Esophagus (tissue), 2 donors: ENCODE results near the gene GPR22. TPM values are rescaled to one million over a fixed set of nuclear protein-coding genes. Genes with fewer than 3 reads are reported as not detected.

Experiments
- H3K27ac ChIP-seq, 2 donors: one replicate each; pipeline ENCODE4 v1.5.1; 2013; ENCODE audit warnings: low read depth in 2 of 2, mild to moderate bottlenecking in 2 of 2, inconsistent platforms in 1 of 2, low read length in 1 of 2, moderate library complexity in 1 of 2
- H3K27me3 ChIP-seq, 2 donors: one replicate each; pipeline ENCODE4 v1.6.1; 2013; ENCODE audit warnings: low read length in 2 of 2, control low read depth in 1 of 2, mild to moderate bottlenecking in 1 of 2; ENCODE audit not compliant: insufficient read depth in 2 of 2, control insufficient read depth in 1 of 2
- H3K36me3 ChIP-seq, 2 donors: one replicate each; pipeline ENCODE4 v1.6.1; 2013; ENCODE audit warnings: low read length in 1 of 2; ENCODE audit not compliant: control insufficient read depth in 2 of 2, insufficient read depth in 2 of 2
- H3K4me1 ChIP-seq, 2 donors: one replicate each; pipeline ENCODE4 v1.6.1; 2013; ENCODE audit warnings: low read length in 1 of 2; ENCODE audit not compliant: control insufficient read depth in 2 of 2, insufficient read depth in 2 of 2
- H3K4me3 ChIP-seq, 2 donors: one replicate each; pipeline ENCODE4 v1.5.1; 2013; ENCODE audit warnings: low read length in 2 of 2, mild to moderate bottlenecking in 2 of 2, low read depth in 1 of 2, moderate library complexity in 1 of 2
- H3K9me3 ChIP-seq, 2 donors: one replicate each; pipeline ENCODE4 v1.6.1; 2013; ENCODE audit warnings: mild to moderate bottlenecking in 2 of 2, low read depth in 1 of 2, low read length in 1 of 2, moderate library complexity in 1 of 2; ENCODE audit not compliant: control insufficient read depth in 2 of 2, insufficient read depth in 1 of 2
- WGBS, 2 donors: extraction: QIAGEN DNeasy Blood & Tissue Kit; methylation state at CpG; one replicate each; pipeline ENCODE4 v1.1.7; 2013; 5-methylcytosine and 5-hydroxymethylcytosine counted together
- polyA plus RNA-seq, 2 donors: library from polyadenylated mRNA; stranded (reverse); fragments of 200-250 nt; gene quantifications; one replicate each; pipeline ENCODE4 v1.2.3, GENCODE V29; 2013
- donor health status: healthy with polysubstance abuse.
- donor health status: Bipolar disorder and iron deficiency.

The GPR22 gene
- polyA plus RNA-seq, 2 donors: not detected

- Histone ChIP-seq H3K9me3 (no peaks in the 10 kb centered on the region), H3K36me3 (no peaks in the 10 kb centered on the region), H3K4me3 (no peak overlapping the region), H3K4me1 (no peaks in the 10 kb centered on the region), H3K27me3 (no peaks in the 10 kb centered on the region), H3K27ac (no peak overlapping the region)
- WGBS, 2 donors: 76 to 79% methylated on average over 3 of the region's 3 CpGs
Observed at GRCh38 chr7:107471292-107472070, 1.6 kb downstream of the GPR22 start.

- H3K4me1 ChIP-seq: no peaks in the 10 kb centered on the region
- no peak overlapping the region for H3K27ac ChIP-seq
- no peak overlapping the region for H3K4me3 ChIP-seq
- 66 to 79% methylated on average over 3 of the region's 3 CpGs for WGBS, 2 donors
- no peaks in the 10 kb centered on the region for H3K36me3 ChIP-seq
- H3K9me3 ChIP-seq: no peaks in the 10 kb centered on the region
- H3K27me3 ChIP-seq: no peaks in the 10 kb centered on the region
Observed at GRCh38 chr7:107472116-107472515, 2.3 kb downstream of the GPR22 start.

GRCh38 chr7:107474104-107474521 is 4.3 kb downstream of the GPR22 start:
- H3K4me1 ChIP-seq: no peaks in the 10 kb centered on the region
- H3K36me3 ChIP-seq: no peaks in the 10 kb centered on the region
- H3K27ac ChIP-seq: no peak overlapping the region
- H3K4me3 ChIP-seq: no peak overlapping the region
- H3K27me3 ChIP-seq: no peaks in the 10 kb centered on the region
- no peaks in the 10 kb centered on the region for H3K9me3 ChIP-seq
- WGBS, 2 donors: 85% methylated on average over 5 of the region's 5 CpGs

GRCh38 chr7:107479303-107479702 is 9.4 kb downstream of the GPR22 start:
- H3K36me3 ChIP-seq: no peaks in the 10 kb centered on the region
- H3K9me3 ChIP-seq: no peaks in the 10 kb centered on the region
- no peaks in the 10 kb centered on the region for H3K27me3 ChIP-seq
- 74 to 82% methylated on average over 2 of the region's 2 CpGs for WGBS, 2 donors
- no peak overlapping the region for H3K4me3 ChIP-seq
- no peaks in the 10 kb centered on the region for H3K4me1 ChIP-seq
- H3K27ac ChIP-seq: no peak overlapping the region

GRCh38 chr7:107480932-107481331 is 11.1 kb downstream of the GPR22 start:
- Histone ChIP-seq H3K4me3 (no peak overlapping the region), H3K27ac (no peak overlapping the region), H3K4me1 (no peaks in the 10 kb centered on the region), H3K36me3 (no peaks in the 10 kb centered on the region), H3K27me3 (no peaks in the 10 kb centered on the region), H3K9me3 (no peaks in the 10 kb centered on the region)
- WGBS, 2 donors: 94 to 98% methylated on average over 3 of the region's 3 CpGs

- Histone ChIP-seq H3K4me3 (no peak overlapping the region), H3K27ac (no peak overlapping the region), H3K4me1 (no peaks in the 10 kb centered on the region), H3K27me3 (no peaks in the 10 kb centered on the region), H3K36me3 (no peaks in the 10 kb centered on the region), H3K9me3 (no peaks in the 10 kb centered on the region)
- WGBS, 2 donors: 94 to 95% methylated on average over 1 of the region's 1 CpG
Observed at GRCh38 chr7:107482571-107482970, 12.7 kb downstream of the GPR22 start.

GRCh38 chr7:107486041-107486440 is 16.2 kb downstream of the GPR22 start:
- H3K27me3 ChIP-seq: no peaks in the 10 kb centered on the region
- no peaks in the 10 kb centered on the region for H3K4me1 ChIP-seq
- H3K9me3 ChIP-seq: no peaks in the 10 kb centered on the region
- H3K27ac ChIP-seq: no peak overlapping the region
- no peaks in the 10 kb centered on the region for H3K36me3 ChIP-seq
- no peak overlapping the region for H3K4me3 ChIP-seq
- WGBS, 2 donors: 85 to 89% methylated on average over 3 of the region's 3 CpGs

GRCh38 chr7:107492875-107493274 is 23.0 kb downstream of the GPR22 start:
- no peak overlapping the region for H3K27ac ChIP-seq
- no peaks in the 10 kb centered on the region for H3K9me3 ChIP-seq
- no peak overlapping the region for H3K4me3 ChIP-seq
- no peaks in the 10 kb centered on the region for H3K4me1 ChIP-seq
- no peaks in the 10 kb centered on the region for H3K27me3 ChIP-seq
- H3K36me3 ChIP-seq: peaks cover 0 to 2% of the 10 kb centered on the region in 2 donors
- WGBS, 2 donors: 97 to 100% methylated on average over 2 of the region's 2 CpGs

GRCh38 chr7:107494315-107494751 is 24.5 kb downstream of the GPR22 start:
- H3K27me3 ChIP-seq: no peaks in the 10 kb centered on the region
- no peaks in the 10 kb centered on the region for H3K4me1 ChIP-seq
- H3K4me3 ChIP-seq: no peak overlapping the region
- no peaks in the 10 kb centered on the region for H3K9me3 ChIP-seq
- peaks cover 0 to 2% of the 10 kb centered on the region in 2 donors for H3K36me3 ChIP-seq
- no peak overlapping the region for H3K27ac ChIP-seq
- 67 to 72% methylated on average over 3 of the region's 3 CpGs for WGBS, 2 donors

GRCh38 chr7:107494884-107495283 is 25.0 kb downstream of the GPR22 start:
- Histone ChIP-seq H3K4me1 (no peaks in the 10 kb centered on the region), H3K27me3 (no peaks in the 10 kb centered on the region), H3K9me3 (no peaks in the 10 kb centered on the region), H3K36me3 (peaks cover 0 to 2% of the 10 kb centered on the region in 2 donors), H3K27ac (no peak overlapping the region), H3K4me3 (no peak overlapping the region)
- 92 to 96% methylated on average over 6 of the region's 6 CpGs for WGBS, 2 donors
